ENCODE results near the gene RAD23B. TPM values are rescaled to one million over a fixed set of nuclear protein-coding genes. Genes with fewer than 3 reads are reported as not detected.
"Not testable (repeated sequence)": the region's sequence is repeated elsewhere in the genome, so short reads cannot be mapped to it uniquely, and the experiment has no call there.

The RAD23B gene
- 90.6 and 140 TPM in 2 replicates for total RNA-seq

DNA sequence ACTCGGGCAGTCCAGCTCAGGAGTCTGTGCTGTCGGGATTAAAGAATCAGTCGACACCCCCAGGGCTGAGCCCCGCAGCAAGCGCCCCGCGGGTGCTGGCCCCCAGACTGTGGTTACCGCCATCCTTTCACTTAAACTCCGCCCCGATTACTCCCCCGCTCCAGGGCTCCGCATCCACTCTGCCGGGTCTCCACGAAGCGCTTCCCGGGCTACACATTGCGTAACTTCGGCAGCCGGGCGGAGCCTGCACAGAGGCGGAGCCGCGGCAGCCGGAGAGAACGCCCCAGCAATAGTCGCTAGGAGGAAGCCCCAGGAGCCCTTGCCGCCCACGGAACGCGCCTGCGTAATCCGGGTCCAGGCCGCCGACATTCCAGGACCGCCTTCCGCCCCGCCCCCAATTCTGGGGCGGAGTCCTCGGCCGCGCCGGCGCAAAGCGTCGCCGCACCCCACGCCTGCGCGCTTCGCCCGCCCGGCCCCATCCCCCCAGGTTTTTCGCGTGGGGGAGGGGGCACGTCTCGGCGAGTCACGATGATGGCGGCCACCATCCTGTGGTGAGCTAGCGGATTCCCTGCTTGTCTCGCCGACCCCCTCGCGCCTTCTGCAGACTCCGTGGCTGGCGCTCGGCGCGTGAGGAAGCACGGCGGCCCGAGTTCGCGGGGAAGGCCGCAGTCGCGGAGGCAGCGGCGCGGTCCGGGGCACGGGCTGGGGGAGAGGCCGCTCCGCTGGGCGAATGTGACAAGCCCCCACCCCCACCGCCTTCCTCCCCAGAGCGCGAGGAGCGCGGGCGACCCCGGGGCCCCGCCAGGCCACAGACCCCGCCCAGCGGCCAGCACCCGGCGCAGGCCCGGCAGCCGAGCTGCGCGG, at the start of gene RAD23B:
TSS of gene RAD23B (plus strand) at position 521 of the 864 bp plus-strand sequence. CDS start 351 bp downstream, outside the sequence.
- DNase-seq (ENCODE audit: low read depth) = peak; percentile 92

DNA sequence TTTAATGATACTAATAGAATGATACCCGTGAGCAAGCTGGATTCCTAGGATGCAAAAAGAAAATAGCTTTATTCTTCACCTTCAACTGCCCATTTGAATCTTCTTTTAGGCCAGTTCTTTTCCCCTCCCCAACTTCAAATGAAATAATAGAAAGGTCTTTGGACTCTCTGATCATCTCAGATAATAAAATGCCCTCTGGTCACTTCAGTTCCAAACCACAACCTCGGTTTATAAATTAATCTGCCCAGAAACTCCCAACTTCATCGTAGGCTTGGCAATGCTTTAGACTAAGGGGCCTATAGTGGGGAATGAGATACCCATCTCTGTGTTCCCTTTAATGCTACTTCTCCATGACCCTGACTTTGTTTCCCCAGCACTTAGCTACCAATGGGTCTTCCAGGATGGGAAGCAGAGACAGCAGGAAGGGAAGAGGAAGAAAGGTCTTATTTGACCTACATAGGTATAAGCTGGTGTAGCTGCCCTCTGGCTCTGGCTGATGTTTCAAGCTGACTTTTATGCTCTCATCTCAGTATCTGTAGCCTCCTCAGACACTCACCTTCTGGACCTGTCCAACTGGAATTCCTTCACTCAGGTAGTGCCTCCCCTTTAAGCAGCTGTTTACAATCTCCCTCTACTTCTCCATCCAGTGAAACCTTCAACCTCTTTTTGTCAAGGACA, 47.2 kb upstream of the RAD23B start:
- no peak for DNase-seq (ENCODE audit: low read depth)

DNA sequence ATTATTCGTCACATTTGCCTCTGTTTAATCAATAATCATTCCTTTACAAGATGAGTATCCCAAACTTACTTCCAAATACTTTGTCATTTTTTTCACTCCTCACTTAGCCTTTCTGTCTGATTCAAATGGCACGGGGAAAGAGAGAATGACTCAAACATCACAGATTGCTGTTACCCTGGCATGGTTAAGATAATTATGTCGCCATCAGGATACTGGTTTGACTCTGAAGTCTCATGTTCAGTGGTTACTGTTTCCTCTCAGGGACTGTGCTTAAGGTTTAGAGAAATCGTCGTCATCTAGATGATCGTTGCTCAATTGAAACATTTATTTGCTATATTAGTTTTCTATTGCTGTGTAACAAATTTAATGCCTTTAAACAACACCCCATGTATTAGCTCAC, 45.2 kb upstream of the RAD23B start:
- no peak for DNase-seq (ENCODE audit: low read depth)

DNA sequence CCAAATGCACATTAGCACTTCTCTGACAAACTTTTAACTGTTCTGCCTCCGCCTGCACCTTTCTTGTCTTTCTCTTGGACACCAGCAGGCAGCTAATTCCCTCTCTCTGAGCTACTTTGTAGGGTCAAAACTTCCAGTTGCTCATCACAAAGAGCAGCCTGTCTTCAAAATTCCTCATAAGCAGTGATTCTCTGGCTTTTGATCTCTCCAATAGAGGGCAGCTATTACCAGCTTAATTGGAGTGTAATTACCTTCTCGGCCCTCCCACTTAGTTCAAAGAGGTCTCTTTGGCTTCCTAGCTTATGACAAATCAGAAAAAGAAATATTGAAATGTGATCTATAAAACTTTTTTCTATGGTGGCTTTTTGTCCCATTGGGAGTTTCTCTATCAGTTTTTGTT, 43.6 kb upstream of the RAD23B start:
- peak; percentile 59 for DNase-seq (ENCODE audit: low read depth)

DNA sequence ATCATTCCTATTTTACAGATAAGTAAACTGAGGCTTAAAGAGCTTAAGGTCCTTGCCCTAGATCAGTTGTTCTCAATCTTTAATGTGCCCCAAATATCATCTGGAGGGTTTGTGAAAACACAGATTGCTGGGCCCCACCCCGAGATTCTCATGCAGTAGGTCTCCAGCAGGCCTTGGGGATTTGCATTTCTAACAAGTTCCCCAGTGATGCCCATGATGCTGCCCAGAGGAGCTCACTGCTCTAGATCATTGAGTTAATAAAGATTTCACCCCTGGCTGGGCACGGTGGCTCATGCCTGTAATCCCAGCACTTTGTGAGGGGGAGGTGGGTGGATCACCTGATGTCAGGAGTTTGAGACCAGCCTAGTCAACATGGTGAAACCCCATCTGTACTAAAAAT, 42.8 kb upstream of the RAD23B start:
- peak; percentile 33 for DNase-seq (ENCODE audit: low read depth)

DNA sequence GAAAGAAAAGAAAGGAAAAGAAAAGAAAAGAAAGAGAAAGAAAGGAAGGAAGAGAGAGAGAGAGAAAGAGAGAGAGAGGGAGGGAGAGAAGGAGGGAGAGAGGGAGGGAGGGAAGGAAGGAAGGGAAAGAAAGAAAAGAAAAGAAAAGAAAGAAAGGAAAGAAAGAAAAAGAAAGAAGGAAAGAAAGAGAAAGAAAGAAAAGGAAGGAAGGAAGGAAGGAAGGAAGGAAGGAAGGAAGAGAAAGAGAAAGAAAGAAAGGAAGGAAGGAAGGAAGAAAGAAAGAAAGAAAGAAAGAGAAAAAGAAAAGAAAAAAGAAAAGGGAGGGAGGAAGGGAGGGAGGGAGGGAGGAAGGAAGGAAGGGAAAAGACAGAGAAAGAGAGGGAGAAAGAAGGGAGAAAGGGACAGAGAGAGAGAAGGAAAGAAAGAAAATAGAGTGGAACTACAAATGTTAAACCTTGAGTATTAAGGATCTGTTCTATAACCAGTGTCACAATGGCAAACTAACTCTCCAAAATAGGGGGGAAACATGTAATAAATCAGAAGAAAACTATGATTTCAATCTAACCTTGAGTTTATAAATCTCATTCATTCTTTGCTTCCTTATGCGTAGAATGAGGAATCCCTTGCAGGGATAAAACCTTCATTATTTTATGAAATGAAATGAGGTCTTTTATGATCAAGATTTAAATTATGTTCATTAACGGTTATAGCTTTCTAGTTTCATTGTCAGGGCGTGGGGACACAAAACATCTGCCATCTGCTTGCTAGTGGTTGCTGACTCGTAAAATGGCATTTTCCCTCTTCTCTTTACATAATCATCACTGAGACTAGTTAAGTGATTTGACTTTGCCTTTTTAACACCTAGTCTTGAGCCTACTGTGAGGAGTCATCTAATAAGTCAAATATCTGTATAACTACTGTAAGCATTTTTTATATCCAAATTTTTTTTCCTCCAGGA, 40.7 kb upstream of the RAD23B start:
- DNase-seq (ENCODE audit: low read depth) = peak; percentile 36

DNA sequence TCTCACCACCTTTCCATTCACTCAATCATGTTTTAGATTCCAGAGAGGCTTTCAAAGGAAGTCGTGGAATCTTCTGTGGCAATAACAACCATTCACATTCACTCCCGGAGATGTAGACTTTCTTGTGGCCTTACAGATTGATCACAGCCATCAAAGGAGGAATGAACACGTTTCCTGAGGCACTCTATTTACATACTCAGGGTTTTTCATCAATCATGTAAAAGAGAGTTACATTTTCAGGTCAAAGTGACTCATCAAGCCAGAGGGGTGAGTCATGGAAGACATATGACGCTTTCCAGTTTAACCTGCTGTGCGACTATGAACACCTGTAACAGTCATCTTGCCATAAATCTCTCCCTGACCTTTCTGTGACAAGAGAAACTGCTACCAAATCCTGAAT, 39.3 kb upstream of the RAD23B start:
- peak; percentile 97 for DNase-seq (ENCODE audit: low read depth)

DNA sequence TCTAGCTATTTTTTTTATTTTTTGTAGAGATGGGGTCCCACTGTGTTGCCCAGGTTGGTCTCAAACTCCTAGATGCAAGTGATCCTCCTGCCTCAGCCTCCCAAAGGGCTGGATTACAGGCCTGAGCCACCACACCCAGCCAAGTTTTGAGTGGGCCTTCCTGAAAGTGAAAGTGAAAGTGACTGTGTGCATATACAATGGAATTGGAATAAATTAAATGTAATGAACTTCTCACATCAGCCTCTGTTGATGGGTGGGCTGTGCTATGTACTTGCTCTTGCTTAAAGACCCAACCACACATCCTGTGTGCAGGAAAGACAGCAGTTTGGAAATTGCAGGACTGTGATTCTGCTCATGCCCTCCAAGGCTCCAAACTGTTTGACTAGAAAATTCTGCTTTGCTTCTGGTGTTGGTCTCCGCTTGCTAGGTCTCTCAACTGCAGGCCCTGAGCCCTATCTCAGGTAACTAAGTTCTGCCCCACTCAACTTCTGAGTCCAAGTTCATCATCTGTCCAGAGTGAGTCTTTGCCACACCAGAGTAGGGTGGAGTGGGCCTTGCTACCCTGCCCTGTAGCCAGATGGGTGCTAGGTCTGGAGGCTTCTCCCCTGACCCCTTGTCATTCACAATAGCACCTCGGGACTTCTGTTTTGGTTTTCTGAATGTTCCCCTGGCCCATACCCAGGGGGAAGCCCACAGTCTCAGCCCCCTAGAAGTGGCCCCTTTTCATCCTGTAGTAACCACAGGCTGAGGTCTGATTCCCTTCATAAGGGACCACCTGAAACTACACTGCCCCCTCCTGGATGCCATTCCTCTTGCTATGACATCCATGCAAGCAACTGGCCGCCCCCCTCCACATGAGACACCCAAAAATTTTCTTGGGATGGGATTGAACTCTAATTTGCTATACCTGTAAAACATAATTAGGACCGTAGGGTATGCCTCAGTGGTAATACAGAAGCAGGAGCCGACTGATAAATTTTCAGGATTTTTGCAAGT, 36.5 kb upstream of the RAD23B start:
- no peak for DNase-seq (ENCODE audit: low read depth)

DNA sequence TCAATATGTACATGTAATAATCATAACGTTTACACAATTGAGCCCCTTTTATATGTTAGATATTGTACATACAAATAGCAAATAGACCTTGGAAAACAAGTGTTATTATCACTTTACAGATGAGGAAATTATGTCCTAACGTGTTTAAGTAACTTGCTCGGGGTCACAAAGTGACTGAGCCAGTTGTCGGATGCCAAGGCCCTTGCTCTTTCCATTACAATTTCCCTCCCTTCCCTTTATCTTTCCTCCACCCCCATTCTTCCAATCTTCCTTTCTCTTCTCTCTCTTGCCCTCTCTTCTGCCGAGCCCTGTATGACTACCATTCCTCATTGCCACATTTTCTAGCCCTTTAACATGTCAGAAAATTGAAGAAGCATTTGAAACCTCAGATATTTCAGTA, 34.4 kb upstream of the RAD23B start:
- no peak for DNase-seq (ENCODE audit: low read depth)

DNA sequence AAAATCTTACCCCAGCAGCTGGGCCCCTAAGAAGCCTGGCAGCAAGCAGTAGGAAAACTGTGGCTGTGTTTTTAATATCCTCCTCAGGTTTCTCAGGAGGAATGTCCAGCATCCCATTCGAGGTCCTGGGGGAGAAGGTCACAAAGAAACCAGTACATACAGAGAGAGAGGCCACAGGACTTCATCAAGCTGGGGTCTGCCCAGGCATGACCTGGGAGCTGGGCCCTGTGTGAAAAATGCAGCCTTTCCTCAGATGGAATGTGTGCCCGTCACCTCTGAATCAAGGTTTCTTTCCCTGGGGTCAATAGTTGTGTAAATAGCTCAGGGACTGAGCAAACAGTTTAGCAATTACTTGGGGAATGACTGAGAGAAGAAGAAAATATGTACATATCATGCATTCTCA, 33.9 kb upstream of the RAD23B start:
- DNase-seq (ENCODE audit: low read depth) = peak; percentile 87

DNA sequence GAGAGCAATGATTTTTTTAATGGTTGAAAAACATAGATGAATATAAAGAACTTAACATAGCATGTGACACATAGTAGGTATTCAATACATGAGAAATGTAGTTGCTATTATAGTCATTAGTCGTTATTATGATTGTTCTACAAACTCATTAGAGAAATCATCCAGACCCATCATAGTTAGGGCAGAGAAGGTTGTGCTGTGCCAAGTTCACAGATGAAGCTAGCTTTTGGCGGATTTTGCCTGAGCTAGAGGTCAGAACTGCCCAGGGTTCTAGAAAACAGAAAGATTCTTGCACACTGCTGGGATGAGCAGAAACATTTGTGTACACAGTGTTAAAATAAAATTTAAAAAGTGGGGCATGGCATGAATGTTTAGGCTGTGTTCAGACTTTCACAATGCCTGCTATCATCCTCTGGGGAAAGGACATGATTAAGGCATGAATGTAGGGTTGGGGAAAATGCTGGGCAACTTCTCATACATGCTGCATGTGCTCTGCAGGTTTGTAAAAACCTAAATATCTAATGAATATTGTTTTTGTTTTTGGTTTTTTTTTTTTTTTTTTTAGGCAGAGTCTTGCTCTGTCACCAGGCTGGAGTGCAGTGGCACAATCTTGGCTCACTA, 33.3 kb upstream of the RAD23B start:
- no peak for DNase-seq (ENCODE audit: low read depth)

DNA sequence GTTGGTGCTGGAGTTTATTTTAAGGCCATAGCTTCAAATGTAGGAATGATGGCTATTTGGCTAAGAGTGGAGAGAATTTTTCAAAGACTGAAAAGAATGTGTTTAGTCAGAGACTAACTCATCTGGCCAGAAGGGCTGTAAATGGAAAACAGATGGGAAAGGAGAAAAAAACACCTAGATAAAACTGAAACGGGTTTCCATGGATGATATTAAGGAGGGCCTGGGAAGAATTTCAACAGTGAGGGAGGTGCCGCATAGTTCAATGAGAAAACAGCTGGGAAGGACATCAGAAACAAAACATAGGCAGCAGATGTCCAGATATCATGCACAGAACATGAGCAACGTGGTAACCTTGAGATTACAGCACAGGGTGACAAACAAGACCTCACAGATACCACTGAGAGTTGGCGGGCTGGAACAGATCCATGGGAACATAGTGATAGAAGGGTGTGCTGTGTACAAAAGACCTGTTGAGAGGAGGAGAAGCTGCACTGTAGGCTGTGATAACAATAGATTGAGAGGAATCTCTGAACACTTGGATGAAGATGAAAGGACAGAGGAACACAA, 31.2 kb upstream of the RAD23B start:
- DNase-seq (ENCODE audit: low read depth) = peak; percentile 45

DNA sequence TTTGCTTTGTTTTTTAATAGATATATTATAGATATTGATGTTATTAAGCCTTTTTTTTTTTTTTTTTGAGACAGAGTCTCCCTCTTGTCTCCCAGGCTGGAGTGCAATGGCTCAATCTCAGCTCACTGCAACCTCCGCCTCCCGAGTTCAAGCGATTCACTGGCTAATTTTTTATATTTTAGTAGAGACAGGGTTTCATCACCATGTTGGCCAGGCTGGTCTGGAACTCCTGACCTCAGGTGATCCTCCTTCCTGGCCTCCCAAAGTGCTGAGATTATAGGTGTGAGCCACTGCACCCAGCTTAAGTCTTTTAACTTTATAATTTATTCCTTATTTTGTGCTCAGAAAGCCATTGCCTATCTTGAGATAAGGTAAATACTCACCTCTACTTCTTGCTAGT, 24.2 kb upstream of the RAD23B start:
- no peak for DNase-seq (ENCODE audit: low read depth)

DNA sequence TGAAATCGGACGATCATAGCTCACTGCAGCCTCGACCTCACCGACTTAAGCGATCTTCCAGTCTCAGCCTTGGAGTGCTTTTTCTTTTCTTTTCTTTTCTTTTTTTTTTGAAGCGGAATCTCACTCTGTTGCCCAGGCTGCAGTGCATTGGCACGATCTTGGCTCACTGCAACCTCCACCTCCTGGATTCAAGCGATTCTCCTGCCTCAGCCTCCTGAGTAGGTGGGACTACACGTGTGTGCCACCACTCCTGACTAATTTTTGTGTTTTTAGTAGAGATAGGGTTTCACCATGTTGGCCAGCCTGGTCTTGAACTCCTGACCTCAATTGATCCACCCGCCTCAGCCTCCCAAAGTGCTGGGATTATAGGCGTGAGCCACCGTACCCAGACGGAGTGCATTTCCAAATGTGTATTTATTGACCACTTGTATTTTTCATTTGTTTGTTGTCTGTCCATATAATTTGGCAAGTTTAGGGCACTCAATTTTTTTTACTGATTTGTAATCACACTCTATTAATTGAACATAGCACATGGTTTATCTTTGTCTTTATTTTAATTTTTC, 23.2 kb upstream of the RAD23B start:
- DNase-seq (ENCODE audit: low read depth) = not testable (repeated sequence)

DNA sequence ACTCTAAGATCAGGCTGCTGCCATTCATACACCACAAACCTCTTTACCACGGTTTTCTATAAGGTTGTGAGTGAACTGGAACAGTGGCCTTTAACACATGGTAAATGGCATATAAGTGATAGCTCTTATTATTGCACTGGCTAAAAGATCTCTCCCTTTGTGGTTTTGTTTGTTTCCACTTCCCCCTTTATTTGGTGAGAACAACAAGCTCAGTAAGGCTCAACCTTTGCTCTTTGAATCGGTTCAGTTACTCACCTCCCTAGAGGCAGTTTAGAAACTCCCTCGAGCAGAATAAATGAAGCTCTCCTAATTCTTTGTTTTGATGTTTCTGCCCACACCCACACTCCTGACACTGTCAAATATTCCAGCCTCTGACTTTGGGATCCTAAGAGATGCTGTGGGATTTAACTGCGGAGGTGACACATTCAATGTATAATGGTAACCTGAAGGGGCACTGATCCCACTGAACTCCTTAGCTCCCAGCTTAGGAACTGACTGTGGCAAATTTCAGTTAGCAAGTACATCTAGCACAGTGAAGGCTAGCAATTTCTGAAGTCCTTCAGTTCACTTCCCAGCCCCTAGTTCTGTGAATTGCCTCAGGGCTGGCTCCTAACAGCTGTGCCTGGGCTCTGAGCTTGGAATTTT, 22.5 kb upstream of the RAD23B start:
- peak; percentile 87 for DNase-seq (ENCODE audit: low read depth)

DNA sequence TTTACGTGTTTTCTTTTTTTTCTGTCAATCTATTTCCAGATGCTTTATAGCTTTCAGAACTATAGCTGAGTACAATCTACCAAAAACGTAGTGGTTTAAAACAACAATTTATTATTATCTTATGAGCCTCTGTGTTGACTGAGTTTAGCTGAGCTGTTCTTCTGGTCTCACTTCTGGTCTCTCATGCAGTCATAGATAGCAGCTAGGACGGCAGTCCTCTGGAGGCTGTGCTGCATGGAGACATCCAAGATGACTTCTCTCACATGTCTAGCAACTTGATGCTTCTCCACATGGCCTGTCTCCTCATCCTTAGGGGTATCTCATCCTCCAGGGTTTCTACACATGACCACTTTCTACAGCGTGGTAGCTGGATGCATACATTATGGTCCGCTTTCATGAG, 22.0 kb upstream of the RAD23B start:
- no peak for DNase-seq (ENCODE audit: low read depth)

DNA sequence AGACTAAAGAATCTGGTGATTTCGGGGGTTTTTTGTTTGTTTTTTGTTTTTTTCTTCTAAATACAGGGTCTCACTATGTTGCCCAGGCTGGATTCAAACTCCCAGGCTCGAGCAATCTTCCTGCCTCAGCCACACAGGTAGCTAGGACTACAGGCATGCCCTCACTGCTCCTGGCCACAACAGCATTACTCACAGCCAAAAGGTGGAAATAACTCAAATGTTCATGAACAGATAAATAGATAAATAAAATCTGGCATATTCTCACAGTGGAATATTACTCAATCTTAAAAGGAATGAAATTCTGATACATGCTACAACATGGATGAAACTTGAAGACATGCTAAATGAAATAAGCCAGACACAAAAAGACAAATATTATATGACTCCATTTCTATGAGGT, 19.8 kb upstream of the RAD23B start:
- no peak for DNase-seq (ENCODE audit: low read depth)

DNA sequence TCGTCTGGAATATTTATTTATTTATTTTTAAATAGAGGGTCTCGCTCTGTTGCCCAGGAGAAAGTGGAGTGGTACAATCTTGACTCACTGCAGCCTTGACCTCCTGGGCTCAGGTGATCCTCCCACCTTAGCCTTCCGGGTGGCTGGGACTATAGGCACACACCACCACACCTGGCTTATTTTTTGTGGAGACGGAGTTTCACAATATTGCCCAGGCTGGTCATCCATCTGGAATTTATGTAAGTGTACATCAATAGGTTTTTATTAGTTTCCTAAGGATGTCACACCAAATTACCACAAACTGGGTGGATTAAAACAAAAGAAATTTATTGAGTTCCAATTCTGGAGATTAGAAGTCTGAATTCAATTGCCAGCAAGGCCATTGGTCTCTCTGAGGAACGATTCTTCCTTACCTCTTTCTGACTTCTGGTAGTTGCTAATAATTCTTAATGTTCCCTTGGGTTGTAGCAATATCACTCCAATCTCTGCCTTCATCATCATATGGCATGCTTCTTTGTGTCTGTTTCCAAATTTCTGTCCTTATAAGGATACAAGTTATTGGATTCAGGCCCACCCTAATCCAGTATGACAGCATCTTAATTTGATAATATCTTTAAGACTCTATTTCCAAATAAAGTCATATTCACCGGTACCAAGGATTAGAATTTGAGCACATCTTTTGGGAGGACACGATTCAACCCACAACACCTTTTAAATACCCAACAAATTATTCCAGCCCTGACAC, 16.3 kb upstream of the RAD23B start:
- DNase-seq (ENCODE audit: low read depth) = no peak
